Keratinocyte (primary cell): ENCODE results near the gene ZRSR2.
A peak's percentile ranks its signal among the peaks of the same experiment; 100 is the strongest.

Experiments used
- CTCF ChIP-seq, 3 experiments: IDR thresholded peaks in 1 of 3; conservative IDR thresholded peaks in 1 of 3; optimal IDR thresholded peaks in 1 of 3; 2 replicates in 2 of 3; 3 replicates in 1 of 3; pipeline versions ENCODE3 to v1.5.1; 2011; ENCODE audit warnings: low read length in 3 of 3, mild to moderate bottlenecking in 3 of 3, moderate library complexity in 2 of 3, control low read depth in 1 of 3, inconsistent platforms in 1 of 3; ENCODE audit not compliant: insufficient read depth in 2 of 3; ENCODE audit errors: extremely low read depth in 1 of 3
- EZH2 ChIP-seq: IDR thresholded peaks from one replicate; pipeline ENCODE4 v1.6.1; 2012; ENCODE audit warnings: inconsistent platforms, mild to moderate bottlenecking, low read length, moderate library complexity

DNA sequence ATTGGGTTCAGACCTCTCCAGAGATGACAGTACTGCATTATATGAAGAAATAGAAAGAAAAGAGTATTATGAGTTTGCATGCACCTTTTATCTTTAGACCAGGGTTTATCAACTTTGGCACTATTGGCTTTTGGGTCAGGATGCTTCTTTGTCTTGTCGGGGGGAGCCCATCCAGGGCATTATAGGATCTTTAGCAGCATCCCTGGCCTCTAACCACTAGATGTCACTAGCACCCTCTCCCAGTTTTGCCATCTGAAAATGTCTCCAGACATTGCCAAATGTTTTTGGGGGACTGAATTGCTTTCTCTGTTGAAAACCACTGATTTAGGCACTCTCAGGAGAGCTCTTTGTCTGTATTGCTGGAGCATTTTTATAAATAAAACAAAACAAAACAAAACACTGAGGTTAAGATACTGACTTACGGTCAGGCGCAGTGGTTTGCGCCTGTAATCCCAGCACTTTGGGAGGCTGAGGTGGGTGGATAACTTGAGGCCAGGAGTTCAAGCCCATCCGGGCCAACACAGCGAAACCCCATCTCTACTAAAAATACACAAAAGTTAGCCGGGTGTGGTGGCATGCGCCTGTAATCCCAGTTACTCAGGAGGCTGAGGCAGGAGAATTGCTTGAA, 28.6 kb upstream of the ZRSR2 start:
- TF ChIP-seq CTCF (optimal IDR thresholded peaks at IDR 0.05 in 1 of 3, IDR thresholded peaks at IDR 0.05 in 1 of 3, conservative IDR thresholded peaks at IDR 0.05 in 1 of 3; ENCODE audit: extremely low read depth in 1 of 3, insufficient read depth in 2 of 3, low read length in 3 of 3) (peak; percentile 73 to 88 (median 74)), EZH2 (no peak)
